Breast epithelium (tissue), 3 donors: ENCODE data around the gene DYNC1I2.

Experiments
- CTCF ChIP-seq, 3 donors: fragments of 450-650 bp; IDR thresholded peaks; one replicate each; pipeline ENCODE4 v1.5.1; 2016 to 2017; ENCODE audit warnings: antibody characterized with exemption in 3 of 3, mild to moderate bottlenecking in 3 of 3, moderate library complexity in 3 of 3
- POLR2A ChIP-seq: fragments of 450-650 bp; IDR thresholded peaks from one replicate; pipeline ENCODE4 v1.6.1; 2016; ENCODE audit warnings: antibody characterized with exemption, mild to moderate bottlenecking, moderate library complexity
- POLR2AphosphoS5 ChIP-seq, 3 donors: sonication (generic); formaldehyde crosslinking; IDR thresholded peaks; one replicate each; pipeline ENCODE4 v1.6.1; 2017; ENCODE audit warnings: antibody characterized with exemption in 3 of 3

DNA sequence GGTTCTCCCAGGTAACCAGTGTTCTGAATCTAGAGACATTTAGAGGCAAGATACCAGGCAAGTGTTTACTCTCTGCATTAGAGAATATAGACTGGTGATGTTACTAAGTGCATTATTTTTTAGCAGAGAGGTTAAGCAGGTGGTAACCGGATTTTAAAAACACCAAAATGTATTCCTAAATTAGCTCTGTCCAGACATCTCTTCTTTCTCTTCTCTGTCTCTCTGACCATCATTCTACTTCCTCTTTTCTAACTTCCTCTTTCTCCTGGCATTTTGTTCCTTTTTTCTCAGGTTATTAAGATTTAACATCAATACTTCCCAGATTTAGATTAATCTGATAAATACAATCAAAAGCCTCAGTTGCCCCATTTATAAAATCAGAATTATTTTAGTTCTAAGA lies 31.7 kb upstream of the DYNC1I2 start:
- TF ChIP-seq CTCF (IDR thresholded peaks at IDR 0.05) (no peak), POLR2AphosphoS5 (IDR thresholded peaks at IDR 0.05) (no peak), POLR2A (no peak)
